Esophagus (tissue), 2 donors: ENCODE results near the gene TAF1D. TPM values are rescaled to one million over a fixed set of nuclear protein-coding genes. Genes with fewer than 3 reads are reported as not detected.
"Not testable (repeated sequence)": the region's sequence is repeated elsewhere in the genome, so short reads cannot be mapped to it uniquely, and the experiment has no call there.

ENCODE experiments used
- H3K27ac ChIP-seq, 2 donors: one replicate each; pipeline ENCODE4 v1.5.1; 2013; ENCODE audit warnings: low read depth in 2 of 2, mild to moderate bottlenecking in 2 of 2, inconsistent platforms in 1 of 2, low read length in 1 of 2, moderate library complexity in 1 of 2
- H3K27me3 ChIP-seq, 2 donors: one replicate each; pipeline ENCODE4 v1.6.1; 2013; ENCODE audit warnings: low read length in 2 of 2, control low read depth in 1 of 2, mild to moderate bottlenecking in 1 of 2; ENCODE audit not compliant: insufficient read depth in 2 of 2, control insufficient read depth in 1 of 2
- H3K36me3 ChIP-seq, 2 donors: one replicate each; pipeline ENCODE4 v1.6.1; 2013; ENCODE audit warnings: low read length in 1 of 2; ENCODE audit not compliant: control insufficient read depth in 2 of 2, insufficient read depth in 2 of 2
- H3K4me1 ChIP-seq, 2 donors: one replicate each; pipeline ENCODE4 v1.6.1; 2013; ENCODE audit warnings: low read length in 1 of 2; ENCODE audit not compliant: control insufficient read depth in 2 of 2, insufficient read depth in 2 of 2
- H3K4me3 ChIP-seq, 2 donors: one replicate each; pipeline ENCODE4 v1.5.1; 2013; ENCODE audit warnings: low read length in 2 of 2, mild to moderate bottlenecking in 2 of 2, low read depth in 1 of 2, moderate library complexity in 1 of 2
- H3K9me3 ChIP-seq, 2 donors: one replicate each; pipeline ENCODE4 v1.6.1; 2013; ENCODE audit warnings: mild to moderate bottlenecking in 2 of 2, low read depth in 1 of 2, low read length in 1 of 2, moderate library complexity in 1 of 2; ENCODE audit not compliant: control insufficient read depth in 2 of 2, insufficient read depth in 1 of 2
- WGBS, 2 donors: extraction: QIAGEN DNeasy Blood & Tissue Kit; methylation state at CpG; one replicate each; pipeline ENCODE4 v1.1.7; 2013; 5-methylcytosine and 5-hydroxymethylcytosine counted together
- polyA plus RNA-seq, 2 donors: library from polyadenylated mRNA; stranded (reverse); fragments of 200-250 nt; gene quantifications; one replicate each; pipeline ENCODE4 v1.2.3, GENCODE V29; 2013
- donor health status: healthy with polysubstance abuse.
- donor health status: Bipolar disorder and iron deficiency.

TAF1D gene
- polyA plus RNA-seq, 2 donors, result 70.2 to 156 TPM

DNA sequence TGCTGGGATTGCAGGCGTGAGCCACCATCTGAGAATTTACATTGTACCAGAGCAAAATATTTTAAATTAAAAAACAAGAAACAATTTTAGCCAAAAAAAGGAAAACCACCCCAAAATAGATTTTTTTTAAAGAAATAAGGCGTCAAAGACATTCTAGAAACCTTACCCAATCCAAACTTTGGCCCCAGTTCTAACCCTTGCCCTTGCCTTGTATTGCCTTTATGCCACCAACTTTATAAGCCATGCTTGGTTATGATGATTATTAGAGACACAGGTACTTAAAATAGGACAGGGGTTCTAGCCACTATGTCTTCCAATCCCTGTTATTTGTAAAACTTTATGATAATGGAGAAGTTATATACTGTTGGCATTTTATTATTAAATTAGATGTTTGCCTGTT is 11.9 kb upstream of the TAF1D start:
- Histone ChIP-seq H3K4me1 (no peaks in the 10 kb centered on the region), H3K4me3 (no peak overlapping the region), H3K27me3 (no peaks in the 10 kb centered on the region), H3K9me3 (no peaks in the 10 kb centered on the region), H3K36me3 (peaks cover 0 to 12% of the 10 kb centered on the region in 2 donors), H3K27ac (no peak overlapping the region)
- 93 to 98% methylated on average over 2 of the region's 2 CpGs for WGBS, 2 donors

DNA sequence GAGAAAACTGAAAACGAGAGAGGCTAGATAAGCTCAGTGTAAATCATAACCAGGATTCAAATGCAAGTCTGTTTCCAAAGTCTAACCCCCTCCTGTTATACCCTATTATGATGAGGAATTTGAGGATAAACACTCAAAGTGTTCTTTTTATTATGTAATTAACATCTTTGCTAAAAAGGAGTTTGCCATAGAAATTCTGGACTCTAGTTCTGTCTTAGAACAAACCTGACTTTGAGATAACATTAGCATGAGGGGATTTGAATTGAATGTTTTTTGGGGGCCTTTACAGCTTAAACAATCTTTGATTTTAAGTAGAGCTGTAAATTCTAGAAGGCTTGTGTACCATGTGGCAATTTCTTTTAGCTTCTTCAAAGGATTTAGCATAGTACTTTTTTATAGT is 9.7 kb upstream of the TAF1D start:
- Histone ChIP-seq H3K27ac (no peak overlapping the region), H3K27me3 (no peaks in the 10 kb centered on the region), H3K4me1 (no peaks in the 10 kb centered on the region), H3K4me3 (no peak overlapping the region), H3K9me3 (no peaks in the 10 kb centered on the region), H3K36me3 (peaks cover 0 to 5% of the 10 kb centered on the region in 2 donors)
- 76 to 86% methylated on average over 1 of the region's 1 CpG for WGBS, 2 donors

DNA sequence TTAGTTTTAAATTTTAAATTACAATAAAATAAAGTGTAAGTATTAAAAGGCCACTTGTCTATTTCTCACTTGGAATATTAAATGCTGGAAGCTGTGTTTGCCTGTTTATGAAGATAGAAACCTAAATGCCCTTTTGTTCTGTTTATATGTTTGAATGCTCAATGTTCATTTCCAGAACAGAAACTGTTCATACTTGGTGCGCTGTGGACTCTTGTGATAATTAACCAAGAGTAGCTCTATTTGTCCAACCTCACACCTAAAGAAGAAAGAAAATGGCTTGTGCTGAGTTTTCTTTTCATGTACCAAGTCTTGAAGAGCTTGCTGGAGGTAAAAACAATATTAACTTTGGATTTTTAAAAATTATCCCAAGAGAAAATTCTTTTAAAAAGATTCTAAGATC is 5.8 kb upstream of the TAF1D start:
- H3K4me3 ChIP-seq, result no peak overlapping the region
- no peaks in the 10 kb centered on the region for H3K4me1 ChIP-seq
- H3K27ac ChIP-seq, result no peak overlapping the region
- peaks cover 3 to 6% of the 10 kb centered on the region in 2 donors for H3K36me3 ChIP-seq
- 84 to 89% methylated on average over 1 of the region's 1 CpG for WGBS, 2 donors
- H3K9me3 ChIP-seq, result no peaks in the 10 kb centered on the region
- H3K27me3 ChIP-seq, result no peaks in the 10 kb centered on the region

DNA sequence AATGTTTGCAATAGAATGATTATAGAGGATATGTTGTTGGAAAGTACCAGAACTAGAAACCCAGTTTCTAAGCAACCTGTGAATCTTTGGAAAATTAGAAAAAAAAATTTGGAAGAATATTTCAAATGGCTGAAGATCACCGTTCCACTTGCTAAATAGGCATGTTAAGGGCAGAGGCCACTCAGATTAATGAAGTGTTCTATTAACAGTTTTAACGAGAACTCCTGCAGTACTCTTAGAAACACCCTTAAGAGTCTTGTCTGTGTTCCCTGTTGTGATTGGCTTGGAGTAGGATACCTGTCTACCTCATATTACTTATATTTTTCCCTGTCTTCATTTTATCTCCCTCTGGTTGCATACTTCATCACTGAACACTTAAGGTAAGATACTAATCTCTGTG is 4.8 kb upstream of the TAF1D start:
- Histone ChIP-seq H3K36me3 (peaks cover 3 to 6% of the 10 kb centered on the region in 2 donors), H3K4me3 (no peak overlapping the region), H3K27me3 (no peaks in the 10 kb centered on the region), H3K9me3 (no peaks in the 10 kb centered on the region), H3K27ac (no peak overlapping the region), H3K4me1 (no peaks in the 10 kb centered on the region)
- WGBS, 2 donors, result 75 to 77% methylated on average over 2 of the region's 2 CpGs

DNA sequence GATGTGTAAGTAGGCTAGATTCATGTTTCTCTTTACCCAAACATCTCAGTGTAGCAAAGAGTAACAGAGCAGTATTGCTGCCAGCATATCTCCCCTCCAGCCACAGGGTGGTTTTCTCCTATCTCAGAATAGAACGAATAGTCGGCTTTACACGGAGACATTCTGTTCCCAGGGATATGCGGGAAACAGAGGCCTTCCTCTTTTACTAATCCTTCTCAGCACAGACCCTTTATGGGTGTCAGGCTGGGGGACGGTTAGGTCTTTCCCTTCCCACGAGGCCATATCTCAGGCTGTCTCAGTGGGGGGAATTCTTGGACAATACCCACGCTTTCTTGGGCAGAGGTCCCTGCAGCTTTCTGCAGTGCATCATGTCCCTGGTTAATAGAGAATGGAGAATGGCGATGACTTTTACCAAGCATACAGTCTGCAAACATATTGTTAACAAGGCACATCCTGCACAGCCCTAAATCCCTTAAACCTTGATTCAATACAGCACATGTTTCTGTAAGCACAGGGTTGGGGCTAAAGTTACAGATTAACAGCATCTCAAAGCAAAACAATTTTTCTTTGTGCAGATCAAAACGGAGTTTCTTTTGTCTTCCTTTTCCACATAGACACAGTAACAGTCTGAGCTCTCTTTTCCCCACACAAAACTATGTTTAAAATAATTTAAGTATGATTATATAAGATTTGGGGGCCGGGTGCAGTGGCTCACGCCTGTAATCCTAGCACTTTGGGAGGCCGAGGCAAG is 3.9 kb upstream of the TAF1D start:
- not testable (repeated sequence) for H3K4me1 ChIP-seq, H3K27ac ChIP-seq, H3K27me3 ChIP-seq, H3K9me3 ChIP-seq, H3K36me3 ChIP-seq, H3K4me3 ChIP-seq
- 53 to 65% methylated on average over 12 of the region's 12 CpGs for WGBS, 2 donors

DNA sequence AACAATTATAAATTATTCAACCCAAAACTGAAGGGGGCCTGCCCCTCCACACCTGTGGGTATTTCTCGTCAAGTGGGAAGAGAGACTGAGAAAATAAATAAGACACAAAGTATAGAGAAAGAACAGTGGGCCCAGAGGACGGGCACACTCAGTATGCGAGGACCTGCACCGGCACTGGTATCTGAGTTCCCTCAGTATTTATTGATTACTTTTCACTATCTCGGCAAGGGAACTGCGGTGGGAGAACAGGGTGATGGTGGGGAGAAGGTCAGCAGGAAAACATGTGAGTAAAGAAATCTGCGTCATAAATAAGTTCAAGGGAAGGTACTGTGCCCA is 3.3 kb upstream of the TAF1D start:
- H3K36me3 ChIP-seq, result peaks cover 3 to 6% of the 10 kb centered on the region in 2 donors
- WGBS, 2 donors, result 62 to 81% methylated on average over 7 of the region's 7 CpGs
- no peaks in the 10 kb centered on the region for H3K4me1 ChIP-seq
- H3K27ac ChIP-seq, result no peak overlapping the region
- no peak overlapping the region for H3K4me3 ChIP-seq
- H3K27me3 ChIP-seq, result no peaks in the 10 kb centered on the region
- H3K9me3 ChIP-seq, result no peaks in the 10 kb centered on the region

DNA sequence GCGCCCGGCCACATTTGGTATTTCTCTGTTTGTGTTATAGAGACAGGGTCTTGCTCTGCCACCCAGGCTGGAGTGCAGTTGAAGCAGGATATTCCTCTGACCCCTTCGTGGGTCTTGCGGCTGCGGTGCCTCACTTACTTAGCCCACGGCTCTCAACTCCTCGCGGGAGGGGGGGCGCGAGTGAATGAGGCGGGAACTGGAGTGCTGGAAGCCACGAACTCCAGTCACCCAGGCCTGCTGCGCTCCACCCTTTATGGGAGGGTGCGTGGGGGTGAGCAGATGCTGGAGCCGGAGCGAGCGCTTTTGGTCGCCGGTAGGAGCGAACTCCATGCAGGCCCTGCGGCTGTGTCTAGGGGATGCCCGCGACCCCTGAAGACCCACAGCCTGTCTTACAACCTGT is 2.0 kb upstream of the TAF1D start:
- Histone ChIP-seq H3K27me3 (no peaks in the 10 kb centered on the region), H3K9me3 (no peaks in the 10 kb centered on the region), H3K4me1 (peaks cover 0 to 2% of the 10 kb centered on the region in 2 donors), H3K4me3 (no peak overlapping the region), H3K27ac (no peak overlapping the region), H3K36me3 (peaks cover 3 to 6% of the 10 kb centered on the region in 2 donors)
- WGBS, 2 donors, result 93% methylated on average over 23 of the region's 23 CpGs

DNA sequence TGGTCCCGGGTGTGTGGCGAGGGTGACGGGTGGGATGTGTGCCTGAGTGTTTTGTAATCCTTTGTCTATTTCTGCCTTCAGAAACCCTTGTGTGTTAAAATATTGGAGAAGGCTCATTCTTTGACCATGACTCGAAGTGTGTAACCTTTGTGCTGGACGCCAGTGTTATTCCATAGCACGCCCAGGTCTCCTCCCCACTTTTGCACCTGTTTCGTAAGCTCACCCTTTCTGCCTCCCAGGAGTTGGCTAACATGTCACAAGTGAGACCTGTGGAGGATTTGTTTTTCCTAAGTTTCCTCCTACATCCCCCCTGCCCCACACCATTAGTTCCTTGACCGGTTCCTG is 559 bp upstream of the TAF1D start:
- Histone ChIP-seq H3K4me1 (peaks cover 0 to 2% of the 10 kb centered on the region in 2 donors), H3K36me3 (peaks cover 3 to 6% of the 10 kb centered on the region in 2 donors), H3K9me3 (no peaks in the 10 kb centered on the region), H3K27me3 (no peaks in the 10 kb centered on the region), H3K4me3 (peak overlapping the region; percentile 81 to 97), H3K27ac (peak overlapping the region; percentile 86 to 99)
- WGBS, 2 donors, result 1 to 2% methylated on average over 8 of the region's 8 CpGs

DNA sequence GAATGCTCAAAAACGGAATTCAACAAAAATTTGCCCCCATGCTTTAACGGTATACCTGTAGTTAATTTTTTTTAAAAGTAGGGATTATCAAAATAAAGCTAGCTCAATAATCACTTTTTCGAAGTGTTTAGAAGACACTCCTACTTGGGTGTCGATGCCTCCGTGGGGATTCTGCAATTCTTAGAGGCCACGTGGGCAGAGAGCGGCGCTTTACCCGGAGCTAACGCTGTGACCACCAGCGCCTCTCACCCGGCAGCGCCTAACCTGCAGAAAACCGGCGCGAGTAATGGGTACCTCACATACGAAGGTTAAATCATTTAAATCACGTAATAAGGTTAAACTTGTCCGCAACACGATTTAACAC is 583 bp downstream of the TAF1D start:
- H3K36me3 ChIP-seq, result peaks cover 3 to 6% of the 10 kb centered on the region in 2 donors

DNA sequence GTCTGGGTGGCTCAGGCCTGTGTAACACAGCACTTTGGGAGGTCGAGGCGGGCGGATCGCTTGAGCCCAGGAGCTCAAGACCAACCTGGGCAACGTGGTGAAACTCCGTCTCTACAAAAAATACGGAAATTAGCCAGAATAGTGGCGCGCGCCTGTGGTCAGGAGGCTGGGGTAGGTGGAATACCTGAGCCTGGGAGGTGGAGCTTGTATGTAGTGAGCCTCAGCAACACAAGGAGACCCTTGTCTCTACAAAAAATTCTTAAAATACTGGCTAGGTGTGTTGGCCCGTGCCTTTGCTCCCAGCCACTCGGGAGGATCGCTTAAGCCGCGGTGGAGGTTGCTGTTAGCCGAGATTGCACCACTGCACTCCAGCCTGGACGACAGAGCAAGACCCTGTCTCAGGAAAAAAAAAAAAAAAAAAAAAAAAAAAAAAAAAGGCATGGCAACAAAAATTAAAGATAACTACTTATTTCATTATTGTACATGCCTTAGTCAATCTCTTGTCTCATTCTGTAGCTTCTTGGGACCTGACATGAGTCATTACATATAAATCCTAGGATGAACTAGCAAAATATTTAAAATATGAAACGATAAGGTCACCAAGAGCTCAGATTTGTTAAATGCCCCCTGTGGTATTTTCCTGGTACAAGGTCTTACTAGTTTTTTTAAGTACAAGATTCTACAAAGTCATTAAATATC is 1.1 kb downstream of the TAF1D start:
- peak overlapping the region in 1 of 2 donors; percentile 13 for H3K27ac ChIP-seq
- no peaks in the 10 kb centered on the region for H3K27me3 ChIP-seq
- H3K4me1 ChIP-seq, result peaks cover 0 to 2% of the 10 kb centered on the region in 2 donors
- H3K4me3 ChIP-seq, result peak overlapping the region; percentile 29 to 97
- WGBS, 2 donors, result 8 to 10% methylated on average over 18 of the region's 18 CpGs
- H3K9me3 ChIP-seq, result no peaks in the 10 kb centered on the region
- peaks cover 3 to 8% of the 10 kb centered on the region in 2 donors for H3K36me3 ChIP-seq

More for the DNA sequence above, 583 bp downstream of the TAF1D start:
- 0 to 1% methylated on average over 20 of the region's 20 CpGs for WGBS, 2 donors
- peak overlapping the region; percentile 81 to 97 for H3K4me3 ChIP-seq
- H3K4me1 ChIP-seq, result peaks cover 0 to 2% of the 10 kb centered on the region in 2 donors
- no peaks in the 10 kb centered on the region for H3K9me3 ChIP-seq
- no peaks in the 10 kb centered on the region for H3K27me3 ChIP-seq
- H3K27ac ChIP-seq, result peak overlapping the region; percentile 91 to 99
